ENCODE results near the gene SDK1. TPM values are rescaled to one million over a fixed set of nuclear protein-coding genes. Genes with fewer than 3 reads are reported as not detected.

Gene SDK1
- total RNA-seq, 1 donor from 2014 or later = 225 TPM

DNA sequence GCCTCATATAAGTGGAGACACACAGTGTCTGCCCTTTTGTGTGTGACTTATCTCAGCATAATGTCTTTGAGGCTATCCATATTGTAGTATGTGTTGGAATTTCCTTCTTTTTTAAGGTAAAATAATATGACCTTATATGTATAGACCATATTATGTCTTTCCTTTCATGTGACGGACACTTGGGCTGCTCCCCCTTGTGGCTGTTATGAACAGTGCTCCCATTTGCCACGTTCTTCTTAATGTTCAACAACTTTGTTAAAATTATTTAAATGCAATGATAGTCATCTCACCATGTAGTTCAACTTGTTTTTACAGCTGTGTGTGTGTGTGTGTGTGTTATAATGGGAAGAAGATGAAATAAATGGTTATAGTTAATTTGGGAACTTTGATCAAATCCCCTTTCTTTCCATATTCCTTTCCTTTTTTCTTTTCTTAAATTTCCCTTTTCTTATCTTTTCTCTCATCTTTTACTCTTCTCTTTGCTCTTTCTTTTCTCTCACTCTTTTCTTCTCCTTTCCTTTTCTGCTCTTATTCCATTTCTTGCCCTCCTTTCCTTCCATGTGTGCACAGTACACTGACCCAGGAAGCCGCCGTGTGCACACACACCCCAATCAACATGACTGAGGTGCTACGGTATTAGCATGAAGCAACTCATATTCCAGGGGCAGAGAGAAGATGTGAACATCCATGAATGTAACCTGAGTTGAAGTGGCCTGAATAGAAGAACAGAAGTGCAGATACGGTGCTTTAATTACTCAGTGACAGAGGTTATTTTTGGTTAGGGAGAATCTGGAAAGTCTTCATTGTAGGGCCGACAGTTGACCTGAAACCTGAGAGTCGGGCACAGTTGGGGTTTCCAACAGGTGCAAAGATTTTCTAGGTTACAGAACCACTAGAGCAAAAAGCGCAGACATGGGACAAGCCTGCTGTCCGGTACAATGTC is 596.6 kb downstream of the SDK1 start:
- peaks cover 14% of the 10 kb centered on the region for H3K9me3 Mint-ChIP-seq (ENCODE audit: unreplicated experiment)
- H3K36me3 Mint-ChIP-seq (ENCODE audit: unreplicated experiment) = no peaks in the 10 kb centered on the region
- peaks cover 28% of the 10 kb centered on the region for H3K4me1 Mint-ChIP-seq (ENCODE audit: low read depth, unreplicated experiment)
- H3K4me3 Mint-ChIP-seq (ENCODE audit: unreplicated experiment) = no peak overlapping the region
- no peak overlapping the region for H3K27ac Mint-ChIP-seq (ENCODE audit: unreplicated experiment)
- no peak for DNase-seq
- H3K27me3 Mint-ChIP-seq (ENCODE audit: unreplicated experiment) = peaks cover 6% of the 10 kb centered on the region
- TF ChIP-seq, protein P1, sequence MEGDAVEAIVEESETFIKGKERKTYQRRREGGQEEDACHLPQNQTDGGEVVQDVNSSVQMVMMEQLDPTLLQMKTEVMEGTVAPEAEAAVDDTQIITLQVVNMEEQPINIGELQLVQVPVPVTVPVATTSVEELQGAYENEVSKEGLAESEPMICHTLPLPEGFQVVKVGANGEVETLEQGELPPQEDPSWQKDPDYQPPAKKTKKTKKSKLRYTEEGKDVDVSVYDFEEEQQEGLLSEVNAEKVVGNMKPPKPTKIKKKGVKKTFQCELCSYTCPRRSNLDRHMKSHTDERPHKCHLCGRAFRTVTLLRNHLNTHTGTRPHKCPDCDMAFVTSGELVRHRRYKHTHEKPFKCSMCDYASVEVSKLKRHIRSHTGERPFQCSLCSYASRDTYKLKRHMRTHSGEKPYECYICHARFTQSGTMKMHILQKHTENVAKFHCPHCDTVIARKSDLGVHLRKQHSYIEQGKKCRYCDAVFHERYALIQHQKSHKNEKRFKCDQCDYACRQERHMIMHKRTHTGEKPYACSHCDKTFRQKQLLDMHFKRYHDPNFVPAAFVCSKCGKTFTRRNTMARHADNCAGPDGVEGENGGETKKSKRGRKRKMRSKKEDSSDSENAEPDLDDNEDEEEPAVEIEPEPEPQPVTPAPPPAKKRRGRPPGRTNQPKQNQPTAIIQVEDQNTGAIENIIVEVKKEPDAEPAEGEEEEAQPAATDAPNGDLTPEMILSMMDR (IDR thresholded peaks at IDR 0.05; ENCODE audit: partially characterized antibody, unreplicated experiment) = peak; percentile 85

DNA sequence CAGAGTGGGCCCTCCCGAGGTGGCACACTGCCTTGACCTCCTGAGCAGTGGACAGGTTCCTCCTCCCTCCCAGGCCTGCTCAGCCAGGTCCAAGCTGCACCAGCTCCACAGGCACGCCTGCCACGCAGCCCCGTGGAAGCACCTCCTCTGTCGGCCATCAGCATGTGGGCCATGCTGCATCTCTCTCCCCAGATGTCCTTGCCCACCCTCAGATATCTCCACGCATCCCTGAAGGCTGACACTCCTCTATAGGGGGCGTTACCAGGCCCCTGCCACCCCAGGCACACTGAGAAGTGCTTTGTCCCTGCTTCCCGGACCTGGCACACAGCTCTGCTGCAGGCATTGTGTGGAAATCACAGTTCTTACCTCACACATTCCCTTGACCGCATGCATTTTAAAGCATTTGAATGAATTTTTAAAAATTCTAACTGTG is 598.5 kb downstream of the SDK1 start:
- H3K27ac Mint-ChIP-seq (ENCODE audit: unreplicated experiment) = no peak overlapping the region
- H3K27me3 Mint-ChIP-seq (ENCODE audit: unreplicated experiment) = peaks cover 13% of the 10 kb centered on the region
- peaks cover 7% of the 10 kb centered on the region for H3K36me3 Mint-ChIP-seq (ENCODE audit: unreplicated experiment)
- peaks cover 9% of the 10 kb centered on the region for H3K9me3 Mint-ChIP-seq (ENCODE audit: unreplicated experiment)
- TF ChIP-seq, protein P1 (IDR thresholded peaks at IDR 0.05; ENCODE audit: partially characterized antibody, unreplicated experiment) = no peak
- H3K4me3 Mint-ChIP-seq (ENCODE audit: unreplicated experiment) = no peak overlapping the region
- DNase-seq = no peak
- H3K4me1 Mint-ChIP-seq (ENCODE audit: low read depth, unreplicated experiment) = peaks cover 28% of the 10 kb centered on the region

DNA sequence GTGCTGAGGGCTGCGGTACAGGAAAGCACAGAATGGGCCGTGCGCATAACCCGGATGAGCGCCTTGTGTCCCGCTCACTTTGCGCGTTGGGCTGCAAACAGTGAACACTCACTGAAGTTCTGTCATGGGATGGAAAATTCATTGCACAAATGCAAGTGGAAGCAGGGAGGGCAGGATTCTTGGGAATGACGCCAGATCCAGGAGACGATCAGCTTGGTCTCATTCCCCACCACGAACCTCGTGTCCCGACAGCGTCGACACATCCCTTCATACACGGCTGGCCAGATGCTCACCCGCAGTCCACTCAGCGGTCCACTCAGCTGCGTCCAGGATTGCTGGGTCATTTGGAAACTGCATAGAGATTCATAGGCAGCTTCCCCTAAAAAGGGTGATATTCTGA is 607.1 kb downstream of the SDK1 start:
- H3K4me3 Mint-ChIP-seq (ENCODE audit: unreplicated experiment) = no peak overlapping the region
- H3K27ac Mint-ChIP-seq (ENCODE audit: unreplicated experiment) = no peak overlapping the region
- peaks cover 20% of the 10 kb centered on the region for H3K4me1 Mint-ChIP-seq (ENCODE audit: low read depth, unreplicated experiment)
- H3K9me3 Mint-ChIP-seq (ENCODE audit: unreplicated experiment) = peaks cover 8% of the 10 kb centered on the region
- TF ChIP-seq, protein P1 (IDR thresholded peaks at IDR 0.05; ENCODE audit: partially characterized antibody, unreplicated experiment) = no peak
- no peak for DNase-seq
- H3K27me3 Mint-ChIP-seq (ENCODE audit: unreplicated experiment) = peaks cover 18% of the 10 kb centered on the region
- peaks cover 7% of the 10 kb centered on the region for H3K36me3 Mint-ChIP-seq (ENCODE audit: unreplicated experiment)

GRCh38 chr7:3909128-3909527 is 608.1 kb downstream of the SDK1 start:
- peak overlapping the region; percentile 39 for H3K27ac Mint-ChIP-seq (ENCODE audit: unreplicated experiment)

More at GRCh38 chr7:3909128-3909527, 608.1 kb downstream of the SDK1 start:
- peaks cover 18% of the 10 kb centered on the region for H3K4me1 Mint-ChIP-seq (ENCODE audit: low read depth, unreplicated experiment)
- H3K27me3 Mint-ChIP-seq (ENCODE audit: unreplicated experiment) = peaks cover 13% of the 10 kb centered on the region
- H3K36me3 Mint-ChIP-seq (ENCODE audit: unreplicated experiment) = peaks cover 1% of the 10 kb centered on the region
- DNase-seq = no peak
- peaks cover 6% of the 10 kb centered on the region for H3K9me3 Mint-ChIP-seq (ENCODE audit: unreplicated experiment)
- TF ChIP-seq, protein P1 (IDR thresholded peaks at IDR 0.05; ENCODE audit: partially characterized antibody, unreplicated experiment) = no peak
- peak overlapping the region; percentile 13 for H3K4me3 Mint-ChIP-seq (ENCODE audit: unreplicated experiment)
